Kidney (tissue), 14 donors: ENCODE measurements around the gene TMEM203. TPM values are rescaled to one million over a fixed set of nuclear protein-coding genes. Genes with fewer than 3 reads are reported as not detected.

Source experiments
- DNase-seq, 5 donors: peaks; one replicate each; pipeline ENCODE4 v3.0.0-alpha.2; 2013 to 2020
- FAIRE-seq: peaks from 2 replicates; lab custom pipeline; 2012; peaks lifted over from hg19 to GRCh38; lab: Jason Lieb, UNC
- H3K27ac ChIP-seq, 2 donors: one replicate each; pipeline ENCODE4 v1.7.0; 2013; ENCODE audit warnings: low read depth in 2 of 2, low read length in 2 of 2, inconsistent platforms in 1 of 2
- H3K27me3 ChIP-seq: one replicate; pipeline ENCODE4 v1.7.1; 2013; ENCODE audit warnings: low read length, inconsistent platforms; ENCODE audit not compliant: control insufficient read depth, insufficient read depth
- H3K36me3 ChIP-seq, 3 donors: one replicate each; pipeline versions ENCODE4 v1.7.0 to v1.7.1; 2013; ENCODE audit warnings: low read length in 3 of 3, control low read depth in 1 of 3, inconsistent platforms in 1 of 3; ENCODE audit not compliant: insufficient read depth in 3 of 3, control insufficient read depth in 2 of 3
- H3K4me1 ChIP-seq, 3 donors: one replicate each; pipeline versions ENCODE4 v1.7.0 to v1.7.1; 2013; ENCODE audit warnings: low read length in 3 of 3, inconsistent platforms in 1 of 3, low read depth in 1 of 3; ENCODE audit not compliant: control insufficient read depth in 2 of 3, insufficient read depth in 2 of 3
- H3K4me3 ChIP-seq, 3 donors: one replicate each; pipeline versions ENCODE4 v1.7.0 to v1.8.1; 2013; ENCODE audit warnings: low read length in 3 of 3, control low read depth in 1 of 3, inconsistent platforms in 1 of 3
- H3K9ac ChIP-seq, 3 donors: one replicate each; pipeline versions ENCODE4 v1.7.0 to v1.7.1; 2013; ENCODE audit warnings: low read length in 3 of 3, control low read depth in 1 of 3, inconsistent platforms in 1 of 3
- H3K9me3 ChIP-seq, 3 donors: one replicate each; pipeline versions ENCODE4 v1.7.0 to v1.7.1; 2013; ENCODE audit warnings: low read length in 3 of 3, control low read depth in 1 of 3, inconsistent platforms in 1 of 3; ENCODE audit not compliant: control insufficient read depth in 2 of 3, insufficient read depth in 1 of 3
- CTCF ChIP-seq: IDR thresholded peaks from 3 replicates; pipeline ENCODE4 v1.5.1; 2012; ENCODE audit warnings: mild to moderate bottlenecking, moderate library complexity, borderline replicate concordance; ENCODE audit not compliant: insufficient read depth; ENCODE audit errors: extremely low read depth
- intact Hi-C: fragments of 100-400 bp; cut with DNase I; formaldehyde crosslinking; loops from one replicate; pipeline ENCODE4 v1.11.1; 2022
- polyA plus RNA-seq: library from polyadenylated mRNA; stranded (reverse); fragments of 350-450 nt; fragmentation: Illumina TruSeq; extraction: RNeasy Lipid Tissue Mini Kit (QIAGEN cat#74804); gene quantifications from one replicate; pipeline ENCODE4 v1.2.3, GENCODE V29; 2014; ENCODE audit warnings: low read depth, low replicate concordance; ENCODE audit not compliant: insufficient read depth
- total RNA-seq: library from RNA; stranded (reverse); fragmentation: NEBNext Ultra II Directional; extraction: Animal tissue kit (Norgen Biotek cat#: 25700); gene quantifications from one replicate; pipeline ENCODE4 v1.2.1, GENCODE V29; 2021
- donor health status: control.
- donor health status: control.
- donor health status: control.
- donor health status: control.
- donor health status: control.
- donor health status: DM: yes; HTN: yes; CAD: no.
- donor health status: Normal renal cell carcinoma (clear cell type).

The TMEM203 gene
- total and polyA plus RNA-seq, 2 donors from 2014 or later, result 36.3 to 53.5 TPM

DNA sequence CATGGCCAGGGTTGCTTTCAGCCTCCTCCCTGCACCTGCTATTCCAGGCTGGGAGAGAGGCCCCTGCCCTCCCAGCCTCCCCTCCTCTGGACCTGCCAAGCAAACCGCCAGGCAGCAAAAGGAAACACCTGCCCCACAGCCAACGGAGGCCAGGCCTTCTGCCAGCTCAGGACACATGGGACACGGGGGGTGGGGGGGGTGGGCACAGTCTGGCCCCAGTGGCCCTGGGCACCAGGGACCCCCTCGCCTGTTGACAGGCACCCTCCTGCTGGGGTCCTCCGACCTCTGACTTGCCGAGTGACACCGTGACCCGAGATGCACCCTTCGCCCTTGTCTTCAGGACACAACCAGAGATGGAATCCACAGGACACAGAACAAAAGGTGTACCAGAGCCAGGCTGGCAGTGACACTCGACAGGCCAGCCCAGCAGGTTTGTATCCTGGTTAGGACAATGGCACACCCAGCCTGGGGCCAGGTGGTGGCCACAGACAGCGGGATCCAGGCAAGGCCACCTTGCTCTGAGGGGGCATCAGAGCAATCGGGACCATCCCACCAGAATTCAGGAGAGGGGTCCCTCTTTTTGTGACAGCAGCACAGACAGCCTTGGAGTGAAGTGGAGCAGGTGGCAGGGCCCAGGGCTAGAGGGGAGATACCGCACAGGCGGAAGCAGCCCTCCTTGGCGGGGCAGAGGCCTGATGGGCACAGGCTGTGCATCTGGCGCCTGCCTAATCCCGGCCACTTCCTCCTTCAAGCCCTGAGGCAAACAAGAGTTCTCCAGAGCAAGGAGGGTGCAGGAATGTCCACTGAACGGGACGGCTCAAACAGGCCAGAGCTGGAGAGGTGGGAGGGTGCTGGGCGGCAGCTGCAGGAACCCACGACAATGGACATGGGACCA, 32.3 kb downstream of the TMEM203 start:
- Histone ChIP-seq H3K27me3 (no peaks in the 10 kb centered on the region), H3K4me3 (no peak overlapping the region)
- no peak for FAIRE-seq

GRCh38 chr9:137171149-137171900, 34.1 kb downstream of the TMEM203 start:
- Histone ChIP-seq H3K4me3 (no peak overlapping the region), H3K36me3 (no peaks in the 10 kb centered on the region), H3K27me3 (peaks cover 5% of the 10 kb centered on the region), H3K9me3 (no peaks in the 10 kb centered on the region), H3K9ac (no peak overlapping the region), H3K27ac (no peak overlapping the region), H3K4me1 (peaks cover 0 to 12% (median 0%) of the 10 kb centered on the region in 3 donors)
- DNase-seq (no peak), FAIRE-seq (no peak)
- intact Hi-C loops, result no loop called here
- no peak for TF ChIP-seq CTCF

More for the DNA sequence above, 32.3 kb downstream of the TMEM203 start:
- Histone ChIP-seq H3K9ac (no peak overlapping the region), H3K36me3 (no peaks in the 10 kb centered on the region), H3K27ac (no peak overlapping the region), H3K9me3 (no peaks in the 10 kb centered on the region), H3K4me1 (peaks cover 0 to 10% (median 0%) of the 10 kb centered on the region in 3 donors)
- DNase-seq, result no peak
- no peak for TF ChIP-seq CTCF
- intact Hi-C loops, result no loop called here

- H3K4me1 ChIP-seq, result peaks cover 0 to 12% (median 0%) of the 10 kb centered on the region in 3 donors
- no peaks in the 10 kb centered on the region for H3K36me3 ChIP-seq
- no peak overlapping the region for H3K9ac ChIP-seq
- FAIRE-seq (no peak), DNase-seq (no peak)
- no peak overlapping the region for H3K4me3 ChIP-seq
- H3K27me3 ChIP-seq, result peaks cover 10% of the 10 kb centered on the region
- H3K27ac ChIP-seq, result no peak overlapping the region
- TF ChIP-seq CTCF, result no peak
- intact Hi-C loops, result no loop called here
- H3K9me3 ChIP-seq, result no peaks in the 10 kb centered on the region
Measured at GRCh38 chr9:137170486-137171148, 34.8 kb downstream of the TMEM203 start.
